ENCODE measurements around the gene ATP2C2.

ATP2C2 gene

GRCh38 chr16:84455031-84455430, 86.7 kb downstream of the ATP2C2 start:
- no peak for DNase-seq

DNA sequence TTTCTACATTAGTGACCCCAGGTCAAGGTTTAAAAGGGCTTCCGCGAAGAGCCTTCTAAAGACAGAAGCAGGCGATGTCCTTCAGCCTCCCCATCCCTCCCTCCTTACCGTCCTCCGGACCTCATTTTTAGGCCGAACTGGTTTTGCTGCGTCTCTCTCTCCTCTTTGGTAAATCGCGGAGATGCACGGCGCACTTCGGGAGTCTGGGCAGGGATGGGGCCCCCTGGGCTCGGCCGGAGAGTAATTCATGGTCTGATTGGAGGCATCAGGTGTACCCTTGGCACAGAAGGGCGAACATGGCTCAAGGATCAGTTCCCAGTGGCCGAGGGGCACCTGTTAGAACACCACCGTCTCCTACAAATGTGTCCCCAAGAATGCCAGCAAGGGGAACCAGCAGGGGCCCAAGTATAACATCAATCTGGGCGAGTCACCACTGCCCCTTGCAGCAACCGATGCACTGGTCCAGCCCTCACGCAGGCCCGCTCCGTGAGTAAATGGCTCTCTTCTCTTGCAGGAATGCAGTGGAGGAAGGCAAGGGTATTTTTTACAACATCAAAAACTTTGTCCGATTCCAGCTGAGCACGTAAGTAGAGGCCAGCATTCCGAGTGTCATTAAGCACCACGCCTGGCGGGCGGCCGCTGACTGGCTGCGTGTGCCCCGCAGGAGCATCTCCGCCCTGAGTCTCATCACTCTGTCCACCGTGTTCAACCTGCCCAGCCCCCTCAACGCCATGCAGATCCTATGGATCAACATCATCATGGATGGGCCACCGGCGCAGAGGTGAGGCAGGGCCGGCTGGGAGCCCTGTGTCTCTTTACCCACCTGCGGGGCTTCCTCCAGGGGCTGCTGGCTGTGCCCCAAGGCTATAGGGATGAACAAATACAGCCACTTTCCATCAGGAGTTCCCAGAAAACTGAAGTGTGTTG, 90.5 kb downstream of the ATP2C2 start:
- no peak for DNase-seq

DNA sequence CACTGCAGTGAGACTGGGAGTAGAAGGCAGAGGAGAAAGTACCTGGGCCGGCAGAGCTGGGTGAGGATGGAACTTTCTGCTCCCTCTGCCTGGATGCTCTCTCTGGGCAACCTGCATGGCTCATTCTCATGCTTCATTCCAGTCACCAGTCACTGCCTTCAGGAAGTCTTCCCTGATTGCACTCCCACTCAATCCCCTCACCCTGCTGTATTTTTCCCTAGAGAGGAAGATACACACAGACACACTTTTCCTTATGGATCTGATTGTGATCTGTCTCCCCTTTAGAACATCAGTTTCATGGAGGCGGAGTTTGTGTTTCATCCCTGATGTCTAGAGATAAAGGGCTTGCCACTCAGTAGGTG, 91.2 kb downstream of the ATP2C2 start:
- DNase-seq: no peak

GRCh38 chr16:84459941-84460405, 91.6 kb downstream of the ATP2C2 start:
- DNase-seq: no peak

- DNase-seq: no peak
Measured at GRCh38 chr16:84460406-84461028, 92.2 kb downstream of the ATP2C2 start.

DNA sequence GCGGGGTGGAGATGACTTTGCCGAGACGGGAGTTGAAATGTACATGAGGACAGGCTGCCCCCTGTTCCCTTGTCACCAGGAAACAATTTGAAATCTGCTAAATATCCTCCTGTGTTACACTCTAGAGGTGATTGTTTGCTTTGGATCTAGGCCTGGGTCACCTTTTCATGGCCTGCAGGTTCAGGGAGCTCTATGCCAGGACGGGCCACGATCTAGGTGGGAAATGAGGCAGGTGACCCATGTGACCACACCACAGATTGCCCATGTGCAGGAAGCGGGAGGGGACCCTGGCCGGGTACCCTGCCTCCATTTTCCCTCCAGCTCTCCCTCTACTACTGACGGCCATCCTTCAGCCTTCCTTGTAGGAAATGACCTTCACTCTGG, 92.7 kb downstream of the ATP2C2 start:
- no peak for DNase-seq

- no peak for DNase-seq
Measured at GRCh38 chr16:84461413-84462295, 93.3 kb downstream of the ATP2C2 start.

GRCh38 chr16:84462296-84463210, 94.2 kb downstream of the ATP2C2 start:
- DNase-seq: no peak

GRCh38 chr16:84463221-84463620, 94.9 kb downstream of the ATP2C2 start:
- no peak for DNase-seq

GRCh38 chr16:84464116-84464515, 95.8 kb downstream of the ATP2C2 start:
- no peak for DNase-seq

- DNase-seq: no peak
Measured at GRCh38 chr16:84465154-84465553, 96.8 kb downstream of the ATP2C2 start.

DNA sequence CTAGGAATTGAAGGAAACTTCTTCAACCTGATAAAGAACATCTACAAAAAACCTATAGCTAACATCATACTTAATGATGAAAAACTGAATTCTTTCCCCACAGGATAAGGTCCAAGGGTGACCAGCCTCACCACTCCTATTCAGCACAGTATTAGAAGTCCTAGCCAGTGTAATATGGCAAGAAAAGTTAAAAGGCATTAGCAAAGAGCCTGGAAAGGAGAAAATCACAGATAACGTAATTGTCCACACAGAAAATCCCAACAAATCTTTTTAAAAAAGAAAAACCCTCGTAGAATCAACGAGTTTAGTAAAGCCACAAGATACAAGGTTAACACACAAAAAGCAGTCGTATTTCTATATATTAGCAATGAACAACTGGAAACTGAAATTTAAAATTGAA, 98.4 kb downstream of the ATP2C2 start:
- DNase-seq: no peak

DNA sequence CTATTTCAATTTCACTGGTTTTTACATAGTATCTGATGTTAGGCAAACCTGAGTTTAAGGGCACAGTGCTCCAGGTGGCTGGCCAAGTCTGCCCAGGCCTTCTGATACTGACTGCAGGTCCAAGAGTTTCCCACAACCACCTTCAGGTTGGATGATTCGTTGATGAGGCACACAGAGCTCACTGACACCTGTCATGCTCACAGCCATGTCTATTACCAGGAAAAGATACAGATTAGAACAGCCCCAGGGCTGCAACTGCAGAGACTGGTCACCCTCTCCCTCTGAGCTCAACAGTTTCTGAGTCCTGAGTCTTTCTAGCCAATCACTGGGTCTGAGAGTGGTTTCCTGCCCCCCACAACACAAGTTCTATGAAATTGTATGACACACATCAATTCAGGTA, 98.9 kb downstream of the ATP2C2 start:
- DNase-seq: no peak

GRCh38 chr16:84467709-84468108, 99.4 kb downstream of the ATP2C2 start:
- DNase-seq: no peak

DNA sequence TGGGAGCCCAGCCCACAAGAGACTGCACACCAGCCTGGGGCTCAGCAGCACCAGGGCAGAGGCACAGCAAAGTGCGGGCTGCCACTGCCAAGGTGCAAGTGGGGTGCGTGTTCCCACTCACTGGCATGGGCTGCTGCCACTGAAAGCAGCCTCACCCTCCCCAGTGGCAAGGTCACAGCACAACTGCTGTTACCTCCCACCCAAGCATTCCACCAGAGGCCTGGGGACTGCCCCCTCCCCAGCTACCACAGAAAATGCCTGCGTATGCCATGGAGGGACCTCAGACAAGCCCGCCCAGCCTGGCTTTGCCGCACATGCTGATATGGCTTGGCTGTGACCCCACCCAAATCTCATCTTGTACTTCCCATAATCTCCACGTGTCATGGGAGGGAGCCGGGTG, 103.0 kb downstream of the ATP2C2 start:
- DNase-seq: no peak

DNA sequence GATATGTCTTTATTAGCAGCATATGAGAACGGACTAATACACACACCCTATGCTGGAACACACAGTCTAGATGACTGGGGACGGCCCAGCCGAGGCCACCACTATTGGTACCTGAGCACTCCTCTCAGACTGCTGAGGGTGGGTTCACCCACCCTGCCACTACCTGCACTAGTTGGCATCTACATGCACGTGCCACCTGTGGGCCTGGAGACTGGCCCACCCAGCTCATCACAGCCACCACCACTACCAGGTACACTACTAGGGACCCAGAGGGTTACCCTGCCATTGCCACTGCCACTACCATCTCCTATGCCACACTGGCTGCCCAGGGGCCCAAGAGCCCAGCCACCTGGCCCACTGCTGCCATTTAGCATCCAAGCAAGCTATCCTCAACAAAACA, 103.6 kb downstream of the ATP2C2 start:
- no peak for DNase-seq

DNA sequence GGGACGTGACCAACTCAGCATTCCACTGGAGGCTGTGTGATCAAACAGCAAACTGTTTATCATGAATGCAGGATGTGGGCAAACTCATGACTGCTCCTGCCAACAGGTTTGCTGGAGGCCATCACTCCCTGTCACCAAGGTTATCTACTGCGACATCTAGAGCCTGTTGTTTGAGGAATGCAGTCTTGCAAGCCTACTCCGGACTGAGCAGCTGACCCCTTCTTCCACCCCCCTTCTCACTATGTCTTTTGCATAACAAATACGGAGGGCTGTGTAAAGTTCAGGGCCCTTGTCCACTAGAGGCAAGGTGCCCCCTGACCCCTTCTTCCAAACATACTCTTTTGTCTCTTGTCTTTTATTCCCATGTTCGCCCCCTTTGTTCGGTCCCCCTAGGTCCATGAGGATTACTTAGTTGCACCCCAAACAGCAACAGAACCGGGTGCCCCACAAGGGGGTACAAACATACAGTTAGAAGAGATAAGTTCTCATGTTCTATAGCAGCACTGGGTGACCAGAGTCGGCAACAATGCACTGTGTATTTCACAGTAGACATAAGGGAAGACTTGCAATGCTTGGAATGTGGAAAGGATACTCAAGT, 107.4 kb downstream of the ATP2C2 start:
- no peak for DNase-seq

GRCh38 chr16:84476401-84476800, 108.1 kb downstream of the ATP2C2 start:
- no peak for DNase-seq

GRCh38 chr16:84477661-84478060, 109.3 kb downstream of the ATP2C2 start:
- no peak for DNase-seq

- DNase-seq: no peak
Measured at GRCh38 chr16:84478172-84478947, 110.0 kb downstream of the ATP2C2 start.
